Hepatocyte (in vitro differentiated cells): Measurements from ENCODE around the gene DNAAF1. TPM values are rescaled to one million over a fixed set of nuclear protein-coding genes. Genes with fewer than 3 reads are reported as not detected.

ENCODE experiments used
- DNase-seq: peaks from one replicate; pipeline ENCODE4 v3.0.0-alpha.2; 2016; ENCODE audit warnings: low spot score
- H2AFZ ChIP-seq: fragments of 200-600 bp; sonication (generic); 2 replicates; pipeline ENCODE4 v1.6.0; 2016; ENCODE audit warnings: antibody characterized with exemption, mild to moderate bottlenecking
- H3K27ac ChIP-seq: fragments of 200-600 bp; sonication (generic); 2 replicates; pipeline ENCODE4 v1.5.1; 2016; ENCODE audit warnings: mild to moderate bottlenecking
- H3K27me3 ChIP-seq: fragments of 200-600 bp; sonication (generic); 2 replicates; pipeline ENCODE4 v1.6.1; 2016
- H3K36me3 ChIP-seq: fragments of 200-600 bp; sonication (generic); replicated peaks from 2 replicates; pipeline ENCODE4 v1.5.1; 2016; ENCODE audit warnings: low read depth; ENCODE audit not compliant: insufficient read depth
- H3K4me1 ChIP-seq: fragments of 200-600 bp; sonication (generic); 2 replicates; pipeline ENCODE4 v1.5.1; 2016; ENCODE audit warnings: mild to moderate bottlenecking, moderate library complexity; ENCODE audit not compliant: insufficient read depth
- H3K4me2 ChIP-seq: fragments of 200-600 bp; sonication (generic); 2 replicates; pipeline ENCODE4 v1.6.0; 2016
- H3K4me3 ChIP-seq: fragments of 200-600 bp; sonication (generic); 2 replicates; pipeline ENCODE4 v1.5.1; 2016; ENCODE audit warnings: mild to moderate bottlenecking
- H3K79me2 ChIP-seq: fragments of 200-600 bp; sonication (generic); 2 replicates; pipeline ENCODE4 v1.6.0; 2017; ENCODE audit warnings: mild to moderate bottlenecking
- H3K9me2 ChIP-seq: fragments of 200-600 bp; sonication (generic); replicated peaks from 2 replicates; pipeline ENCODE4 v1.6.0; 2017; ENCODE audit warnings: mild to moderate bottlenecking; ENCODE audit not compliant: insufficient read depth
- H3K9me3 ChIP-seq: fragments of 200-600 bp; sonication (generic); 2 replicates; pipeline ENCODE4 v1.5.1; 2016; ENCODE audit warnings: low read depth, mild to moderate bottlenecking
- H4K20me1 ChIP-seq: fragments of 200-600 bp; sonication (generic); 2 replicates; pipeline ENCODE4 v1.6.0; 2016; ENCODE audit warnings: mild to moderate bottlenecking; ENCODE audit not compliant: insufficient read depth, poor library complexity, severe bottlenecking
- EZH2 ChIP-seq: fragments of 200-600 bp; sonication (generic); IDR thresholded peaks from 2 replicates; pipeline ENCODE4 v1.6.1; 2016; ENCODE audit warnings: antibody characterized with exemption, mild to moderate bottlenecking, borderline replicate concordance
- EZH2phosphoT487 ChIP-seq: fragments of 200-600 bp; sonication (generic); IDR thresholded peaks from one replicate; pipeline ENCODE4 v1.6.1; 2018; ENCODE audit warnings: antibody characterized with exemption, mild to moderate bottlenecking, low read depth, moderate library complexity; ENCODE audit not compliant: unreplicated experiment, severe bottlenecking
- WGBS: methylation state at CpG from one replicate; pipeline ENCODE4 v1.1.6; 2016; ENCODE audit warnings: low lambda C conversion rate; ENCODE audit errors: missing lambda C conversion rate; 5-methylcytosine and 5-hydroxymethylcytosine counted together
- polyA plus RNA-seq: library from polyadenylated mRNA; unstranded; fragments of >200 nt; fragmentation: Nextera tagmentation; extraction: Ambion mirVana; gene quantifications from 2 replicates; pipeline ENCODE4 v1.2.1, GENCODE V29; 2016
- total RNA-seq: library from RNA; depleted of rRNA; stranded (reverse); fragments of >200 nt; gene quantifications from 2 replicates; pipeline ENCODE4 v1.2.3, GENCODE V29; 2014
- TF ChIP-seq, protein P1 (sequence below): fragments of 200-600 bp; sonication (generic); IDR thresholded peaks from 2 replicates; pipeline ENCODE4 v1.5.1; 2016; ENCODE audit warnings: antibody characterized with exemption, mild to moderate bottlenecking; ENCODE audit not compliant: poor library complexity

Gene DNAAF1
- total and polyA plus RNA-seq, 2 experiments from 2014 or later = 0.13 to 0.31 TPM

DNA sequence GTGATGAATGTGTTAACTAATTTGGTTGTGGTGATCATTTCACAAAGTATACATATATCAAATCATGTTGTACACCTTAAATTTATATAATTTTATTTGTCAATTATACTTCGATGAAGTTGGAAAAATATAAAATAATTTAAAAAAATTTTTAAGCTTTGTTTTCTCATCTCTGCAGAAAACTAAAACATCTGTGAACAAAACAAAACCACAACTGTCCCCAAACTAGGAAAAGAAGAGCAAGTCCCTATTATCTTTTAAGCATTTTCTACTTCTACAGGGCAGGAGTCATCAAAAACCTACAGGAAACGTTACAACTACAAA, 6.6 kb upstream of the DNAAF1 start:
- Histone ChIP-seq H3K27ac (peak overlapping the region; percentile 90), H3K4me3 (no peak overlapping the region), H2AFZ (no peak overlapping the region), H3K27me3 (no peaks in the 10 kb centered on the region), H4K20me1 (peaks cover 3% of the 10 kb centered on the region), H3K9me2 (no peaks in the 10 kb centered on the region), H3K36me3 (no peaks in the 10 kb centered on the region), H3K79me2 (peaks cover 93% of the 10 kb centered on the region), H3K4me1 (peaks cover 13% of the 10 kb centered on the region), H3K9me3 (no peaks in the 10 kb centered on the region), H3K4me2 (peak overlapping the region; percentile 32)
- no peak for TF ChIP-seq EZH2
- TF ChIP-seq EZH2phosphoT487 = no peak
- DNase-seq = no peak
- 55% methylated on average over 2 of the region's 2 CpGs for WGBS

- H3K4me2 ChIP-seq = peak overlapping the region; percentile 32
Observed at GRCh38 chr16:84138824-84139627, 6.1 kb upstream of the DNAAF1 start.

DNA sequence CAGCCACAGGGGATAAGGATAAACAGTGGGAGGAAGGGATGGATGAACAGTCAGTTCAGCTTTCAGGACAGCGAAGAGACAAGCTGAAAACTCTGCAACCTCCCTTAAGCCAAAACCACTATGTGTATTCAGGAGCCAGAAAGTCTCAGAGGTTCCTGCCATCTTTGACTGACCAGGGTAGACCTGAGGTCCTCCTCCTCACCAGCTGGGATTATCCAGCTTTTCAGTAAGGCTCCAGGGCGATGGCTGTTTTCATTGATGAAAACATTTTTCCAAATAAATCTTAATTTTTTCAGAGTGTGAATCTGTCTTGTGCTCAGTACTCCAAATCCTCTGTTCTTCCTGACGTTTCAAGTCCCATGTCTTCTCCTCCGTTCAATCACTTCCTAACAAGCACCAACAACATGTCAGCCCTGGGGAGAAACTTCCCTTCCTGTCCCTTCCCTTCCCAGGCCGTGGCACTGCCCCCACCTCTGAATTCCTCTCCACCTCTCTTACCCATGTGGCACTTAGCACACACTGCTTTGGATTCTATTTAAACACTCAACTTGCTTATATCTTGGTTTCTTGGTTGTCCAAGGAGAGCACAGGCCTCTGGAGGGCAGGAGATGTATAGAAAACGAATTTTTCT, 5.4 kb upstream of the DNAAF1 start:
- TF ChIP-seq, protein P1, sequence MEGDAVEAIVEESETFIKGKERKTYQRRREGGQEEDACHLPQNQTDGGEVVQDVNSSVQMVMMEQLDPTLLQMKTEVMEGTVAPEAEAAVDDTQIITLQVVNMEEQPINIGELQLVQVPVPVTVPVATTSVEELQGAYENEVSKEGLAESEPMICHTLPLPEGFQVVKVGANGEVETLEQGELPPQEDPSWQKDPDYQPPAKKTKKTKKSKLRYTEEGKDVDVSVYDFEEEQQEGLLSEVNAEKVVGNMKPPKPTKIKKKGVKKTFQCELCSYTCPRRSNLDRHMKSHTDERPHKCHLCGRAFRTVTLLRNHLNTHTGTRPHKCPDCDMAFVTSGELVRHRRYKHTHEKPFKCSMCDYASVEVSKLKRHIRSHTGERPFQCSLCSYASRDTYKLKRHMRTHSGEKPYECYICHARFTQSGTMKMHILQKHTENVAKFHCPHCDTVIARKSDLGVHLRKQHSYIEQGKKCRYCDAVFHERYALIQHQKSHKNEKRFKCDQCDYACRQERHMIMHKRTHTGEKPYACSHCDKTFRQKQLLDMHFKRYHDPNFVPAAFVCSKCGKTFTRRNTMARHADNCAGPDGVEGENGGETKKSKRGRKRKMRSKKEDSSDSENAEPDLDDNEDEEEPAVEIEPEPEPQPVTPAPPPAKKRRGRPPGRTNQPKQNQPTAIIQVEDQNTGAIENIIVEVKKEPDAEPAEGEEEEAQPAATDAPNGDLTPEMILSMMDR = no peak
- TF ChIP-seq EZH2phosphoT487 = no peak
- TF ChIP-seq EZH2 = no peak
- Histone ChIP-seq H3K4me2 (peak overlapping the region; percentile 32), H3K4me1 (peaks cover 19% of the 10 kb centered on the region), H3K36me3 (no peaks in the 10 kb centered on the region), H2AFZ (no peak overlapping the region), H3K9me3 (no peaks in the 10 kb centered on the region), H3K27ac (peak overlapping the region; percentile 90), H3K4me3 (no peak overlapping the region), H3K79me2 (peaks cover 94% of the 10 kb centered on the region), H3K27me3 (no peaks in the 10 kb centered on the region), H4K20me1 (peaks cover 3% of the 10 kb centered on the region), H3K9me2 (no peaks in the 10 kb centered on the region)
- 83% methylated on average over 6 of the region's 6 CpGs for WGBS
- DNase-seq = no peak

More at GRCh38 chr16:84138824-84139627, 6.1 kb upstream of the DNAAF1 start:
- H3K9me2 ChIP-seq = no peaks in the 10 kb centered on the region
- no peak overlapping the region for H2AFZ ChIP-seq
- TF ChIP-seq, protein P1 = no peak
- TF ChIP-seq EZH2phosphoT487 = no peak
- TF ChIP-seq EZH2 = no peak
- peaks cover 18% of the 10 kb centered on the region for H3K4me1 ChIP-seq
- no peaks in the 10 kb centered on the region for H3K27me3 ChIP-seq
- no peak overlapping the region for H3K4me3 ChIP-seq
- H3K9me3 ChIP-seq = no peaks in the 10 kb centered on the region
- peaks cover 94% of the 10 kb centered on the region for H3K79me2 ChIP-seq
- no peaks in the 10 kb centered on the region for H3K36me3 ChIP-seq
- H3K27ac ChIP-seq = peak overlapping the region; percentile 90
- peak; percentile 67 for DNase-seq
- WGBS = 38% methylated on average over 14 of the region's 14 CpGs
- H4K20me1 ChIP-seq = peaks cover 3% of the 10 kb centered on the region

DNA sequence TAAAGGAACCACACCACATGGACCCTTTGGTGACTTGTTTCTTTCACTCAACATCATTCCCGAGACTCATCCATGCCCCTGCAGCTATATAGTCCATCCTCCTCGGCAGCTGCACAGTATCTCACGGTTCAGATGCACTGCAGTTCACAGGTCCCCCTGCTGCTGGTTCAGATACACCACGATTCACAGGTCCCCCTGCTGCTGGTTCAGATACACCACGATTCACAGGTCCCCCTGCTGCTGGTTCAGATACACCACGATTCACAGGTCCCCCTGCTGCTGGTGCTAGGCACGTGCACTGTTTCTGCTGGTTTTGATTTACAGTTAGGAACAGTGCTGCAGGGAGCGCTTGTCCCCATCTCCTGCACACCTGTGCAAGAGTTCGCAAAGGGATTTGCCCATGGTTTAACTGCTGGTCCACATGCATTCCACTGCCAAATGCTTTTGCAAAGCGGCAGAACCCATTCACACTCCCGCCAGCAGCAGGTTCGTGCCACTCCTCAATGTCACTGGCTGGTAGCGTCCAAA, 3.9 kb upstream of the DNAAF1 start:
- Histone ChIP-seq H3K36me3 (no peaks in the 10 kb centered on the region), H3K79me2 (peaks cover 81% of the 10 kb centered on the region), H3K4me1 (peaks cover 19% of the 10 kb centered on the region), H3K27me3 (no peaks in the 10 kb centered on the region), H2AFZ (no peak overlapping the region), H3K9me3 (no peaks in the 10 kb centered on the region), H4K20me1 (peaks cover 3% of the 10 kb centered on the region), H3K4me3 (no peak overlapping the region), H3K27ac (no peak overlapping the region), H3K9me2 (no peaks in the 10 kb centered on the region), H3K4me2 (no peak overlapping the region)
- no peak for DNase-seq
- 70% methylated on average over 13 of the region's 13 CpGs for WGBS
- TF ChIP-seq EZH2phosphoT487 = no peak
- no peak for TF ChIP-seq EZH2
- TF ChIP-seq, protein P1 = no peak
